HG02870 (cell line): Measurements from ENCODE around the gene FSCB.
"Not testable (repeated sequence)": the region's sequence is repeated elsewhere in the genome, so short reads cannot be mapped to it uniquely, and the experiment has no call there.

Experiments
- ATAC-seq: cut with Tn5 transposase; IDR thresholded peaks from one replicate; pipeline ENCODE4 v1.9.1; 2021; ENCODE audit warnings: mild to moderate bottlenecking, moderate library complexity; ENCODE audit not compliant: unreplicated experiment

The FSCB gene

GRCh38 chr14:44507183-44507582 is at the start of gene FSCB:
Gene FSCB (minus strand): TSS chr14:44507283. CDS start chr14:44506987, 296 bp downstream.
- ATAC-seq, result no peak

- ATAC-seq, result no peak
These were observed 24.6 kb upstream of the FSCB start for GRCh38 chr14:44531658-44532057.

- no peak for ATAC-seq
These were observed 23.4 kb upstream of the FSCB start for GRCh38 chr14:44530475-44530874.

- no peak for ATAC-seq
These were observed 21.9 kb upstream of the FSCB start for GRCh38 chr14:44529026-44529425.

- ATAC-seq, result no peak
These were observed 21.1 kb upstream of the FSCB start for GRCh38 chr14:44528180-44528579.

- no peak for ATAC-seq
These were observed 18.2 kb upstream of the FSCB start for GRCh38 chr14:44525237-44525636.

- ATAC-seq, result not testable (repeated sequence)
These were observed 8.6 kb upstream of the FSCB start for GRCh38 chr14:44515668-44516067.

GRCh38 chr14:44508834-44509233 is 1.8 kb upstream of the FSCB start:
- ATAC-seq, result no peak

- no peak for ATAC-seq
These were observed 1.5 kb downstream of the FSCB start for GRCh38 chr14:44505588-44505987.

GRCh38 chr14:44497148-44497547 is 9.9 kb downstream of the FSCB start:
- no peak for ATAC-seq

- no peak for ATAC-seq
These were observed 12.9 kb downstream of the FSCB start for GRCh38 chr14:44494137-44494536.

GRCh38 chr14:44490966-44491365 is 16.1 kb downstream of the FSCB start:
- no peak for ATAC-seq

GRCh38 chr14:44477953-44478352 is 29.1 kb downstream of the FSCB start:
- ATAC-seq, result no peak

- no peak for ATAC-seq
These were observed 38.3 kb downstream of the FSCB start for GRCh38 chr14:44468771-44469170.

- ATAC-seq, result no peak
These were observed 43.6 kb downstream of the FSCB start for GRCh38 chr14:44463356-44464004.

- no peak for ATAC-seq
These were observed 44.7 kb downstream of the FSCB start for GRCh38 chr14:44462381-44462780.

GRCh38 chr14:44461811-44462210 is 45.3 kb downstream of the FSCB start:
- no peak for ATAC-seq
